Natural killer cell (primary cell): ENCODE results near the gene LIN28B. TPM values are rescaled to one million over a fixed set of nuclear protein-coding genes. Genes with fewer than 3 reads are reported as not detected.

ENCODE experiments used
- ATAC-seq, 3 donors: fragments of 150-1000 bp in 2 of 3; fragments of 200-7000 bp in 1 of 3; cut with Tn5 transposase; 1 replicate in 1 of 3; 2 replicates in 2 of 3; pipeline ENCODE4 v1.10.0; 2021; ENCODE audit warnings: mild to moderate bottlenecking in 2 of 3, moderate library complexity in 2 of 3
- DNase-seq, 2 donors: peaks; one replicate each; pipeline versions ENCODE4 v3.0.0 to v3.0.0-alpha.2; 2013 to 2021; ENCODE audit warnings: mixed read lengths in 1 of 2
- H3K27ac ChIP-seq: one replicate; pipeline ENCODE4 v1.5.1; 2013; ENCODE audit warnings: mild to moderate bottlenecking, low read length
- H3K27me3 ChIP-seq: one replicate; pipeline ENCODE4 v1.6.1; 2013; ENCODE audit warnings: low read length; ENCODE audit not compliant: control insufficient read depth, insufficient read depth
- H3K36me3 ChIP-seq: one replicate; pipeline ENCODE4 v1.6.1; 2013; ENCODE audit warnings: low read length; ENCODE audit not compliant: control insufficient read depth, insufficient read depth
- H3K4me1 ChIP-seq: one replicate; pipeline ENCODE4 v1.6.1; 2013; ENCODE audit warnings: low read length; ENCODE audit not compliant: control insufficient read depth, insufficient read depth
- H3K4me3 ChIP-seq: one replicate; pipeline ENCODE4 v1.5.1; 2013; ENCODE audit warnings: low read length
- H3K9me3 ChIP-seq: one replicate; pipeline ENCODE4 v1.6.1; 2013; ENCODE audit warnings: low read length; ENCODE audit not compliant: control insufficient read depth, insufficient read depth
- H3K27ac Mint-ChIP-seq, 2 donors: one replicate each; pipeline ENCODE4 v1.8.0; 2022; ENCODE audit warnings: mild to moderate bottlenecking in 2 of 2, mixed read lengths in 2 of 2, moderate library complexity in 1 of 2
- H3K27me3 Mint-ChIP-seq, 2 donors: one replicate each; pipeline ENCODE4 v1.8.0; 2022; ENCODE audit warnings: low read depth in 2 of 2, mixed read lengths in 2 of 2
- H3K36me3 Mint-ChIP-seq: one replicate; pipeline ENCODE4 v1.8.0; 2022; ENCODE audit warnings: mixed read lengths
- H3K4me1 Mint-ChIP-seq, 2 donors: one replicate each; pipeline ENCODE4 v1.8.0; 2022; ENCODE audit warnings: mixed read lengths in 2 of 2
- H3K4me3 Mint-ChIP-seq: one replicate; pipeline ENCODE4 v1.8.0; 2022; ENCODE audit warnings: mild to moderate bottlenecking, moderate library complexity, mixed read lengths
- H3K9me3 Mint-ChIP-seq, 2 donors: one replicate each; pipeline ENCODE4 v1.8.0; 2022; ENCODE audit warnings: mixed read lengths in 2 of 2
- CTCF ChIP-seq: fragments of 200-600 bp; IDR thresholded peaks from one replicate; pipeline ENCODE4 v1.8.0; 2022; ENCODE audit warnings: antibody characterized with exemption
- WGBS: methylation state at CpG from one replicate; pipeline ENCODE4 v1.1.7; 2013; ENCODE audit warnings: missing lambda C conversion rate; ENCODE audit not compliant: insufficient coverage; 5-methylcytosine and 5-hydroxymethylcytosine counted together
- intact Hi-C: fragments of 100-400 bp; cut with micrococcal nuclease; formaldehyde crosslinking; loops from one replicate; pipeline ENCODE4 v1.14.2; 2022
- total RNA-seq, 4 donors: library from RNA; stranded (reverse); fragments of 120-200 nt in 1 of 4; gene quantifications; one replicate each; pipeline versions ENCODE4 v1.2.3 to v1.2.4, GENCODE V29; 2013 to 2022

LIN28B gene
- total RNA-seq, 3 donors from 2014 or later (not counting 1 experiment from before 2014, with no cell fraction given) = not detected

GRCh38 chr6:105045526-105045925 is 88.6 kb downstream of the LIN28B start:
- intact Hi-C loops = no loop called here
- no peaks in the 10 kb centered on the region for H3K9me3 Mint-ChIP-seq
- Histone ChIP-seq H3K4me3 (no peak overlapping the region), H3K9me3 (no peaks in the 10 kb centered on the region), H3K4me1 (no peaks in the 10 kb centered on the region), H3K27me3 (no peaks in the 10 kb centered on the region), H3K36me3 (no peaks in the 10 kb centered on the region), H3K27ac (no peak overlapping the region)
- H3K27me3 Mint-ChIP-seq = peaks cover 12 to 17% of the 10 kb centered on the region in 2 donors
- H3K4me1 Mint-ChIP-seq = no peaks in the 10 kb centered on the region
- DNase-seq (no peak), ATAC-seq (no peak)
- H3K4me3 Mint-ChIP-seq = no peak overlapping the region
- H3K36me3 Mint-ChIP-seq = no peaks in the 10 kb centered on the region
- WGBS = 100% methylated on average over 1 of the region's 1 CpG
- H3K27ac Mint-ChIP-seq = no peak overlapping the region
- no peak for TF ChIP-seq CTCF

- no peak for TF ChIP-seq CTCF
- no peaks in the 10 kb centered on the region for H3K9me3 Mint-ChIP-seq
- H3K36me3 ChIP-seq = no peaks in the 10 kb centered on the region
- H3K36me3 Mint-ChIP-seq = no peaks in the 10 kb centered on the region
- H3K4me1 Mint-ChIP-seq = no peaks in the 10 kb centered on the region
- no peaks in the 10 kb centered on the region for H3K4me1 ChIP-seq
- H3K27me3 ChIP-seq = peaks cover 2% of the 10 kb centered on the region
- no peaks in the 10 kb centered on the region for H3K9me3 ChIP-seq
- H3K27ac ChIP-seq = no peak overlapping the region
- intact Hi-C loops = no loop called here
- no peak overlapping the region for H3K4me3 Mint-ChIP-seq
- ATAC-seq (no peak), DNase-seq (no peak)
- no peak overlapping the region for H3K27ac Mint-ChIP-seq
- peaks cover 13 to 14% of the 10 kb centered on the region in 2 donors for H3K27me3 Mint-ChIP-seq
- H3K4me3 ChIP-seq = no peak overlapping the region
- WGBS = 81% methylated on average over 3 of the region's 3 CpGs
Observed at GRCh38 chr6:105051941-105052471, 95.1 kb downstream of the LIN28B start.

- Mint-ChIP-seq H3K36me3 (no peaks in the 10 kb centered on the region), H3K4me1 (no peaks in the 10 kb centered on the region), H3K9me3 (no peaks in the 10 kb centered on the region), H3K27ac (no peak overlapping the region), H3K4me3 (no peak overlapping the region), H3K27me3 (peaks cover 19 to 32% of the 10 kb centered on the region in 2 donors)
- no peak for TF ChIP-seq CTCF
- Histone ChIP-seq H3K27ac (no peak overlapping the region), H3K36me3 (no peaks in the 10 kb centered on the region), H3K9me3 (no peaks in the 10 kb centered on the region), H3K4me1 (no peaks in the 10 kb centered on the region), H3K4me3 (no peak overlapping the region), H3K27me3 (peaks cover 4% of the 10 kb centered on the region)
- 88% methylated on average over 2 of the region's 3 CpGs for WGBS
- DNase-seq (no peak), ATAC-seq (no peak)
- intact Hi-C loops = no loop called here
Observed at GRCh38 chr6:105056646-105057045, 99.7 kb downstream of the LIN28B start.

GRCh38 chr6:105057160-105057559 is 100.3 kb downstream of the LIN28B start:
- TF ChIP-seq CTCF = no peak
- H3K27ac Mint-ChIP-seq = no peak overlapping the region
- no peak overlapping the region for H3K4me3 Mint-ChIP-seq
- Histone ChIP-seq H3K9me3 (no peaks in the 10 kb centered on the region), H3K27ac (no peak overlapping the region), H3K27me3 (peaks cover 4% of the 10 kb centered on the region), H3K4me1 (no peaks in the 10 kb centered on the region), H3K36me3 (no peaks in the 10 kb centered on the region), H3K4me3 (no peak overlapping the region)
- no peaks in the 10 kb centered on the region for H3K4me1 Mint-ChIP-seq
- peaks cover 22 to 32% of the 10 kb centered on the region in 2 donors for H3K27me3 Mint-ChIP-seq
- no peak for ATAC-seq
- intact Hi-C loops = no loop called here
- WGBS = no CpG with 5 or more reads among the region's 1 CpG
- no peaks in the 10 kb centered on the region for H3K9me3 Mint-ChIP-seq
- no peak for DNase-seq
- no peaks in the 10 kb centered on the region for H3K36me3 Mint-ChIP-seq
